D721Med (cell line): ENCODE data around the gene YOD1.

Source experiments
- DNase-seq: peaks from one replicate; pipeline ENCODE4 v3.0.0; 2011; ENCODE audit warnings: low spot score; ENCODE audit not compliant: insufficient read length
- FAIRE-seq: peaks from 2 replicates; lab custom pipeline; 2011; peaks lifted over from hg19 to GRCh38; lab: Jason Lieb, UNC
- CTCF ChIP-seq: IDR thresholded peaks from 2 replicates; pipeline ENCODE4 v1.5.1; 2012; ENCODE audit warnings: mild to moderate bottlenecking, control low read depth; ENCODE audit not compliant: insufficient read depth; ENCODE audit errors: missing control alignments

The YOD1 gene

GRCh38 chr1:207025146-207025880, 25.7 kb downstream of the YOD1 start:
- no peak for FAIRE-seq
- TF ChIP-seq CTCF = no peak
- DNase-seq = no peak

GRCh38 chr1:207024202-207025145, 26.5 kb downstream of the YOD1 start:
- DNase-seq (no peak), FAIRE-seq (no peak)
- TF ChIP-seq CTCF = no peak

GRCh38 chr1:207022996-207023679, 27.9 kb downstream of the YOD1 start:
- DNase-seq = no peak
- no peak for FAIRE-seq
- TF ChIP-seq CTCF = no peak

GRCh38 chr1:207021876-207022596, 29.0 kb downstream of the YOD1 start:
- FAIRE-seq (no peak), DNase-seq (no peak)
- TF ChIP-seq CTCF = no peak

- FAIRE-seq = no peak
- no peak for TF ChIP-seq CTCF
Observed at GRCh38 chr1:207021139-207021861, 29.7 kb downstream of the YOD1 start.

GRCh38 chr1:207020709-207021107, 30.3 kb downstream of the YOD1 start:
- no peak for FAIRE-seq
- no peak for TF ChIP-seq CTCF

More at GRCh38 chr1:207021139-207021861, 29.7 kb downstream of the YOD1 start:
- no peak for DNase-seq

More at GRCh38 chr1:207020709-207021107, 30.3 kb downstream of the YOD1 start:
- DNase-seq = no peak
